Activated naive CD8-positive, alpha-beta T cell treated with anti-CD3 and anti-CD28 coated beads, Interleukin-2, amount 50 U/mL, for 16 hours (primary cell): ENCODE results near the gene CNTNAP2.

Experiments
- DNase-seq: peaks from one replicate; pipeline ENCODE4 v3.0.0-alpha.2; 2020; ENCODE audit warnings: low read depth, low spot score

The CNTNAP2 gene

DNA sequence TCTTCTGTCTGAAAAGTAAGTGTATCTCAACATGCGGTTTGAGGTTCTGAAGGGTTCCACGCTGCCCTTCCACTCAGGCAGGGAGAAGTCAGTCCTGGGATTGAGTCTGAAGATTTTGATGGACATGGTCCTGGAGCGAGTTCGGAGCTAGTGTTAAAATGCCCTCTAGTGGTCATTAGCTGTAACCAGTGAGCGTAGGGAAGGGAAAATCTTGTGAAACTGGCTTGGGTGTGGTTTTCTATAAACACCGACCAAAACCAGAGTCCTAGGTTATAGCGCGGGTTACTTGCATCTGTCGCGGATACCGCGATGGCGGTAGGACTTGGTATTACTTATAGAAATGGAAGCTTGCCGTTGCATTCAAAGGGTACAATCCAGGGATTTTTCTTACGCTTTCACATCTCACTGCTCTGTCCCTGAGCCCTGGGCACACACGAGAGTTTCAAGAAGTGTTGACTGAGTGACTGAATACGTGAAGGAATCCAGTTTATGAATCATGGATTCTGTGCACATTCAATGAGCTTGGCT is 2125.8 kb downstream of the CNTNAP2 start:
- no peak for DNase-seq

DNA sequence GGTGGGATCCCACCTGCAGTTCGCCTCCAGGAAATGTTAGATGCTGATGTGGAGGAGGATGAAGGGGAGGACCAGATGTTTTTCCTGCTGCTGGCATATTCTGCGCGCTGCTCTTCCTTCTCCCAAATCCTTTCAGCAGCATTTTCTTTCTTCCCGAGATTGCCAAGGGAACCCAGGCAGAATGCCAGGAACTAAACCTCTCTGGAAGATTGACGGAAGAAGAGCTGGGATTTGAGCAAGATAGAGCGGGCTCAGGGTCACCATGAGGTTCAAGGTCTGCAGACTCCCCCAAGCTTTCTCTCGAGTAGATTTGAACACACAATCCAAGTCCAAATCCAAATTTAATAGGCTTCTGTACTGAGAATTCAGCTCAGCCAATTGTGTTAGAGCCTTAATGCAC is 2128.8 kb downstream of the CNTNAP2 start:
- DNase-seq: no peak

DNA sequence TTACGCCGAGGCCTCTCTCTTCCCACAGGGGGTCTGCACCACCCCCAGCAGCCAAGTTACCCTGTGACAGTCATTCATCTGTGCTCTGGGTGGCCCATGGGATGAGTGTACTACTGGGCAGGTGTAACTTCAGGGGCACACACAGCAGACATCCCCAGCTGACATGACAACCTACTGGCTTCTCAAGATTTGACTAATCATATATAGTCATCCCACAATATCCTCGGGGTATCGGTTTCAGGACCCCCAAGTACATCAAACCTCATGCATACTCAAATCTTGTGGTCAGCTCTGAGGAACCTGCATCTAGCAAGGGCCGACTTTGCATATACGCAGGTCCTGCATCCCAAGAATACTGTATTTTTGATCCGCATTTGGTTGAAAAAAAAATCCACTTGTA is 2137.0 kb downstream of the CNTNAP2 start:
- no peak for DNase-seq

DNA sequence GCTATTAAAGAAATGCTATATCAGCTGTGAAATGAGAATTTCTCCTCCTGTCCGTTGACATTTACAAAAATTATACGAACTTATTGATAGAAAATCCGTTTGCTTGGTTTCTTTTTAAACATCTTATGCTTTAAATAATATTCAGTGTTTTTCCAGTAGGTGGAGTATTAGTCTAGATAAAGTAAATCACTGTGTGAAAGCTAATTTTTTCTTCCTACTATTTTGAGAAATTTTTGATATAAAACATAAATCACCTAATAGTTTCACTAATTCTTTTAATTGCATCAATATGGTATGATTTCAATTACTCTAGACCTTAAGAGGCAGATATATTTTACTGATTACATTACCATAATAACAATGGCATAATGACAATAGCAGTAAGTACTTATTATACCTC is 2138.7 kb downstream of the CNTNAP2 start:
- DNase-seq: no peak

DNA sequence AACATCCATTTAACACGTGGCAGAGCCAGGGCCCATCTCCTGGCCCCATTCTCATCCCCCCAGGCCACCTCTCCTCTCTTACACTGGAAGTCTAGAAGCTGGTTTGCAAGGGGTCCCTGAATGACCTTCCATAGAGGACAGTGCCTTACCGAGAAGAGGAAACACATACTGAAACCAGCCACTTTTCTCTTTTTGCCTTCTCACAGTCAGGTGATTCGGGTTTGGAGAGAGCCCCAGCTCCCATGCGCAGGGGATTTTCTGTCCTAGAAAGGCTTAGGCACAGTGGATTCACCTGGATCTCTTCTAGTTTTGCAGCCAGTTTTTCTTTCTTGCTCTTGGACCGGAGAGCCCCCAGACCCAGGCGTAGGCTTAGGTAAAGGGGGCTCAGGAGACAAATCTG is 2139.8 kb downstream of the CNTNAP2 start:
- DNase-seq: no peak

DNA sequence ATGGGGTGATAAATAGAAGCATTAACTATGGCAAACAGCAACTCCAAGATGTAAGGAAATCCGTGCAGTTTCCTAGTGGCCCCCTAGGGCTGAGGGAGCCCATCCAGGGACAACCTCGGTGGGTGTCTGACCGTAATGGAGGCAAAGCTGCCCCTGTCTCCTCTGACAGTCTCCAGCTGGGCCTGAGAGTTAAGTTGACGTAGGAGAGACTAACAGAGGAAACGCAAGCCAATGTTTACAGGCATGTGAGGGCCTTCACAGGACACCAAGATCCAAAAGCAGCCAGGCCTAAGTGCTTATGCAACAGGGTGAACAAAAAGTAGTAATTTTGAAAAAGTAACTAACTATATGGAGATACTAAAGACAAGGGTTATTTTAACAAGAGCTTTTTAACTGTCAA is 2144.0 kb downstream of the CNTNAP2 start:
- no peak for DNase-seq

DNA sequence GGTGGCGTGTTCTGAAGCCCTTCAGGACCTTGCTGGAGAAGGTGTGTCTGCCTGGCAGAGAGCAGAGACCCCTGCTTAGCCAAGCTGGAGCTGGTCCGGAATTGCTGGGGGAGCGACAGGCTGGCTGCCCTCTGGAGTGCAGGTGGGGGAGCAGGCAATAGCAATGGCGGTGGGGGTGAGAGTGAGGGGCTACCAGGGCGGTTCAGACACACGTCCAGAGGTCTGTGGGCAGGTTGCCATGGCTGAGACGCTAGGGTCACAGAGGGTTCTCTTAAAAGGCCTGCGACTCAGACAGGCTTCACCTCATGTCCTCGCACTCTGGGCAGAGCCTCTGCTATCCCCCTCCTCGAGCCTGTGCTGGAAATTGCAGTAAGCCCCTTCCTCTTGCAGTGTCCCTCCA is 2144.9 kb downstream of the CNTNAP2 start:
- DNase-seq: no peak

DNA sequence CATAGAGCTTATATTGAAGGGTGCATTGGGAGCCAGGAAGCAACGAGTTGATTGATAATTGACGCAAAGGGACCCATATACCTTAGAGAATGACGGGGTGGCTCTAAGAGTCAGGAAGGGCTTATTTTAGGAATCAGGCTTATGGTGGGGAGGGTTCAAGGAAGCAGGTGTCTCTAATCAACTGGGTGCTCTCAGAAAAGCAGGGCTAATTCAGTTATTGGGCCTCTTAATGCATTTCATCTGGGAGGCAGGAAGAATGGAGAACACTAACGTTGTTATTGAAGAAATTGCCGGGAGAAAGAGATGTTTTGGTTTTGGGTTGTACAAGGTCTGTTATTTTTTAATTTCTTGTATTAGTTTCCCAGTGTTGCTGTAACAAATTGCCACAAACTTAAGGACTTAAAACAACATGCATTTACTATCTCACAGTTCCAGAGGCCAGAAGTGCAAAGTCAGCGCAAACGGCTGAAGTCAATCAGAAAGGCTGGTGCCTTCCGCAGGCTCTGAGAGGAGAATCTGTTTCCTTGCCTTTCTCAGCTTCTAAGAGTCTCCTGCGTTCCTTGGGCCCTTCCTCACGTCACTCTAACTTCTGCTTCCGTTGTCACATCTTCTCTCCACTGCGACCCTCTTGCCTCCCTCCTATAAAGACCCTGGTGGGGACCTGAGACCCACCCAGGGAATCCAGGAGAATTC is 2145.5 kb downstream of the CNTNAP2 start:
- no peak for DNase-seq

DNA sequence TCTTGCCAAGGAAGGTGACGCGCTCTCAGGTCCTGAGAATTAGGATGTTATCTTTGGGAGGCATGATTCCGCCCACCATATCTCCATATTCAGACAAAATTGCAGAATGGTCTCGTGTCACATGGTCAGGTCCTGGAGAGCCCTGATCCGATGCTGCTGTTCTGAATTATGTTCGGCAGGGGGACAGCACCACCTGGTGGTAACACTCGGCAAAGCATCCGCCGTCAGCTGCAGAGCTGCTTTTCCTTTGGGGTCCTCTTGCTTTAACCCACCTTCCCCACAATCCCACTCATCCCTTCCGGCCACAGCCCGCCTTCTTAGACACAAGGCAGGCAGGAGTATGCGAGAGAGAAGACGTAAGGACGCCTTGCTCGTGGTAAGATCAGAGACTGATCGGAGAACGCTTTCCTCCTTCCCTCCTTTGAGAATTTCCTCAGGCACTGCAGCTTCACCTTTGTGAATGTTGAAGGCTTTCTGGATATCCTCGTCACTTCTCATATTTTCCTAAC is 2146.2 kb downstream of the CNTNAP2 start:
- DNase-seq: peak; percentile 38

DNA sequence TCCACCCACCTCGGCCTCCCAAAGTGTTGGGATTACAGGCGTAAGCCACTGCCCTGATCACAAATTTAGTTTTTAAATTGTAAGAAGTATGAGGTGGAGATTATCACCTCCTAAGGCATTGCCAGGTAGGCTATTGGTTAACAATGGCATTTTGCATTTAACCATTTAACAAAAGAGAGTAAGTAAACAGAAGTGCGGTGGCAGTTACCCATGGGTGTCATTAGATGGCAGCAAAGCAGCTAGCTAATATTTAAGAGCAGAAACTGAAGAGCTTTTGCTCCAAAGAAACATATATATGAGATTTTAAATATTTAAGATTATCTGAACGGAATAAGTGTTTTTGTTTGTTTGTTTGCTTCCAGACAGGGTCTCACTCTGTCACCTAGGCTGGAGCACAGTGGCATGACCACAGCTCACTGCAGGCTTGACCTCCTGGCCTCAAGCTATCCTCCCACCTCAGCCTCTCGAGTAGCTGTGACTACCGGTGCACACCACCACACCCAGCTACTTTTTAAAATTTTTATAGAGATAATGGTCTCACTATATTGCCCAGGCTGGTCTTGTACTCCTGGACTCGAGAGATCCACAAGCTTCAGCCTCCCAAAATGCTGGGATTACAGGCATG is 2148.4 kb downstream of the CNTNAP2 start:
- no peak for DNase-seq

DNA sequence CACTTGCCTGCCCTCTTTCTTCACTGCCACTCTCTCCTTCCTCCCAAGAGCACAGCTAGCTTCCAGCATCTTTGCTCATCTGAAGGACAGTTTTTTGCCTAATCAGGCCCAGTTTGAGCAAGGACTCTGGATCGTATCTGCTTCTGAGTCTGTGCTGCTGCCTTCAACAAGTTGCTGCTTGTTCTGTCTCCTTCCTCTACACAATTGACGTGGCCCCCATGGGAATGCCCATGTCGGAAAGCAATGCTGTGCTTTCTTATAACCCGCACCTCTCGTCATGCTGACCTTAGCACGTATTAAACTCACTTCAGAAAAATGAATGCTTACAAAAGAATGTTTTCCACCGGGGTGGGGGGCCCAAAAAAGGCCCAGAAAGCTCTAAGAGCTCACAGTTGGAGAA is 2149.3 kb downstream of the CNTNAP2 start:
- DNase-seq: no peak

DNA sequence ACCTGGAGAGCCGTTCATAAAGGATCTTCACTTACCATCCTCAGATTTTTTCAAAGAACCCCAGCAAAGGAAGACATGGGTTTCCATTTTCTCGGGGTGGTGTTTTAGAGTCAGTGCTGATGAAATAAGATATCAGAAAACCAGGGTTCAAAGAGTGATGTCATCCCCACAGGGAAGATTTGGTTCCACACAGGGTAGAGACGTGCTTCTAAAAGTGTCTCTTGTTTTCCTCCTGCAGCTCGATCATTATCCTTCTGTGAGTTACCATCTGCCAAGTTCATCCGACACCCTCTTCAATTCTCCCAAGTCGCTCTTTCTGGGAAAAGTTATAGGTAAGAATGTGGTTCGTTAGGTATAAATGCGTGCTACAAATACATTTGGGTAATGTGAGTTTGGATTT is 2150.2 kb downstream of the CNTNAP2 start:
- DNase-seq: no peak

DNA sequence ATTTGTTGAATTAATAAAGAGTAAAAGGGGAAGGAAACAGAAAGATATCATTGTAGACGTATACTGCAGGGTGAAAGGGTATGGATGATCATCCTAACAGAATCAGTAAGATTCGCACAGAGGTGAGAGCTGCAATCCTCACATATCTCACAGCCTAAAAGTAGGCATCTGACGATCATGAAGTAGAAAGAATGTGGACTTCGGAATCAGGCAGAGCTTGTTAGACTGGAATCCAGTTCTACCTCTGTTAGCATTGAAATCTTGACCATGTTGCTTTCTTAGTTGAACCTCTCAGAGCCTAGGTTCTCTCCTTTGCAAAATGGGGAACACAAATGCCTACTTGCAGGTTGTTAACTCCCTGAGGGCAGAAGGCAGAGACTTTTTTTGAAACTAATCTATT is 2154.0 kb downstream of the CNTNAP2 start:
- DNase-seq: no peak

DNA sequence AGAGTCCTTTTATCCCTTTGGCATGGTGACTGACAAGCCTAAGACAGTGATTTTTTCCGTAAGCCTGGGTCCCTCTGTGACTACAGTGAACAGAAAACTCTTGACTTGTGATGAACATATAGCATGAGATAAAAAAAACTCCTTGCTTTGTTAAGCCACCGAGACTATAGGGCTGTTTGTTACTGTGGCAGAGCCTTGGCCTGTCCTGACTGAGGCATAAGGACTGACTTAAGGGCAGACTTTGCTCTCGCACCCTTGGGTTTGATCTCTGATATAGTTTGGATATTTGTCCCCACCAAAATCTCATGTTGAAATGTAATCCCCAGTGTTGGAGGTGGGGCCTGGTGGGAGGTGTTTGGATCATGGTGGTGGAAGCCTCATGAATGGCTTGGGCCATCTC is 2157.5 kb downstream of the CNTNAP2 start:
- no peak for DNase-seq

DNA sequence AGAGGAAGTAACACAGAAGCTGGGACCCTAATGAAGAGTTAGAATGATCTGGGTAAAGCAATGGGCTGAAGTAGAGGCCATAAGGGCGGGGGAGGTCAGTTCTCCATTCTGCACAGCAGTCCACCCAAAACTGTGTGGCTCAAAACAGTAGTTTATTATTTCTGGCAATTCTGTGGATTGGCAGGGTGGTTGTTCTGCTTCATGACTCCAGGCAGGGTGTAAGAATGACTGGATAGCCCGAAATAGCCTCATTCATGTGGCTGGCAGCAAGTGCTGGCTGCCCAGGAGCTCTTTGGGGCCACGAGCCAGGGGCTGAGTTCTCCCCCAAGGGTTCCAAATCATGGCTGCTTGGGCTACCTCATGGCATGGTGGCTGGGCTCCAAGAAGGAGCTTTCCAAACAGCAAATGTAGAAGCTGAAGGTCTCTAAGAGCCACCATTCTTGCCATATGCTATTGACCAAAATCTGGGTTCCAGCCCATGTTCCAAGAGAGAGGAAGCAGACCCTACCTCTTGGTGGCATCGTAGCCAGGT is 2158.8 kb downstream of the CNTNAP2 start:
- no peak for DNase-seq

DNA sequence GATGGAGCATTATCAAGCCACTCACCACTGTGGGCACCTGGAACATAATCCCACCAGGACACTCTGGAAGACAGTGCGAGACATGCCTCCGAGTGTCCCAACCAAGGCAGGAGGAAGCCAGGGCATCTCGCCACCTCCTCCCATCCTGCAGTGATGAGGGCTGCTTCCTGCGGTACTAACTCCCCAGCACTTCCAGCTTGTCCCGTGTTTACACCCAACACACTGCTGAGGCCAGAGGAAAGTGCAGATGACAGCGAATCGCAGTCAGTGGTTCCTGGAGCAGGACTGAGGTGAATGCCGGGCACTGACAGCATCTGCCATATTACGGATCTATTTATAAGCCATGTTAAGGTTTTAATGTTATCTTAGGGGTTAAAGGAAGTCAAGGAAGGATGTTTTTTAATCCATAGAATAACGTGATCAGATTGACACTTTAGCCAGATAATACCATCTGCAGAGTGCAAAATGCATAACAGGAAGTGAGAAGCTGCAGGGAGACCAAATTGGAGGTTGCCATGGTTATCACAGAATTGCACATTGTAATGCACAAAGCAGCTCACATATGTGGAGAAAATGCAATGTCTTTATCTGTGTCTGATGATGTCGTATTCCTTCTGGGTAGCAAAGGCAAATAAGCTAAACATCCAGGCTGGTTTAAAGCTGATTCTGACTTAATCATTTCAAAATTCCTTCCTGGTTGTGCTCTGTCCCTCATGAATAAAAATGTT is 2159.9 kb downstream of the CNTNAP2 start:
- DNase-seq: no peak

DNA sequence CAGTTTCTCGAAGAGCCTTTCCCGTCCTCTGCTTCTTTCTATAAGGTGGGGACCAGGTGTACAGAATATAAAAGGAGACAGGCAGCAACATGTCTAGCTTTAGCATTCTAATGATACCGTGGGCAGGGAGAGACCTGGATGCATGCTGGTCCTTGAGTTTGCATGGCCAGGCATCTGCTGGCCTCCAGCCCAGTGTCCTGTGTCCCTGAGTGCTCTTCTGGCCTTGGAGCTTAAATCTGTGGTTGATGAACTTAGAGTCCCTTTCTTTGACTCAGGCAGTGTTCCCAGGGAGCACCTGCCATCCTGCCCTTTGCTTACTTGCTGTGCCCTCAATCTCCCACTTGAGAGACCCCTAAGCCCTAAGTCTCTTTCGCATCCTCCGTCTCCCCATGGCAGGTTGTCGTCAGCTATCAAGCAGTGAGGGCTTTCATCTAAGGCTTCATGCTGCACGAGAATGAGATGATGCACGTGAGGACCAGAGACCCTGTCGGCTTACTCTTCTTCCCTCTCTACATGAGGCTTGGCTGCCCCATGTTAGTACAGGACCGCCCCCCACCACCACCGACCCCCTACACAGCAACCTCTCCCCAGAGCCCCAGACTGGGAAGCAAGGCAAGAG is 2160.6 kb downstream of the CNTNAP2 start:
- no peak for DNase-seq

DNA sequence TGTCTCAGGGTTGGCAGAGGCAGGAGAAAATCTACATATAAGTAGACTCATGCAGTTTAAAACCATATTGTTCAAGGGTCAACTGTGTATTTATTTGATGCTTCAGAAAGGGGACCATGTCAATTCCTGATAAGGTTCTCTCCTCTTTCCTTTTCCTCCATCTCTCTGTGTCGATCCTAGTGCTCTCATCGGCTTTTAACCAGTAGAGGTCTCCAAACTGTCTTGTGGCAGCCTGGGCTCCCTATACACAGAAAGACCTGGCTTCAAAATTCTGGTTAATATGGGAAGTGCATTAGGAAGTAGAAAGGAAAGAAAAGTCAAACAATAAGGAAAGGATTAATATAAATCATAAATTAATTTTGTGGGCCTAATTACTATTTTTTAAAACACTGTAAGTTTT is 2169.5 kb downstream of the CNTNAP2 start:
- DNase-seq: no peak

DNA sequence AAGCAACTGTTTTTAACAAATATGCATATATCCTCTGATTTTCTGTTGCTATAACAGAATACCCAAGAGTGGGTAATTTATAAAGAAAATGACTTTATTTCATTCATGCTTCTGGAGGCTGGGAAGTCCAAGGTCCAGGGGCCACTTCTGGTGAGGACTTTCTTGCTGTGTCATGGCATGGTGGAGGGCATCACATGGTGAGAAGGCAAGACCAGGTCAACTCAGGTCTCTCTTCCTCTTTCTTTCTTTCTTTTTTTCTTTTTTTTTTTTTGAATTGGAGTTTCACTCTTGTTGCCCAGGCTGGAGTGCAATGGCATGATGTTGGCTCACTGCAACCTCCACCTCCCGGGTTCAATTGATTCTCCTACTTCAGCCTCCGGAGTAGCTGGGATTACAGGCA is 2170.9 kb downstream of the CNTNAP2 start:
- DNase-seq: no peak

DNA sequence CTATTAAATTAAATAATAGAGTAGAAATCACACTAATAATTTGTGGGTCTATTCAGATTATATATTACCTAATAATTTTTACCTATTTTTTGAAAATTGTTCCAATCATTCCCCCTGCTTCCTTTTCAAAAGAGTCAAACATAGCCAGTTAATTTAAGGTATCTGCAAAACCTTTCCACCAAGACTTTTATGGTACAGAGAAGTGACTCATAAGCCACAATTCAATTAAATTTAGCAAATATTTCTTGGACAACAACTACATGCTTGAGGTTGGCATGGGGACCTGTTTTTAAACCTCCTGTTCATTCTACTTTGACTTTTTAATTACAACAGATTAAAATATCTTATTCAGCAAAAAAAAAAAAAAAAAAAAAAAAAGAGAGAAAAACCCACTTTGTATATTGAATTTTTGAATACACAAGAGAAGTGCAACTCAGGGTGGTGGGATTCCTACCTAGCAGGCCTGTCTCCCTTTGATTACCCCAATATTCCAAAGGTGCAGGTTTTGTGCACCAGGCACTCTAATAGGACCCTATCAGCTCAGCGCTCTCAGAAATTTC is 2172.1 kb downstream of the CNTNAP2 start:
- DNase-seq: no peak

DNA sequence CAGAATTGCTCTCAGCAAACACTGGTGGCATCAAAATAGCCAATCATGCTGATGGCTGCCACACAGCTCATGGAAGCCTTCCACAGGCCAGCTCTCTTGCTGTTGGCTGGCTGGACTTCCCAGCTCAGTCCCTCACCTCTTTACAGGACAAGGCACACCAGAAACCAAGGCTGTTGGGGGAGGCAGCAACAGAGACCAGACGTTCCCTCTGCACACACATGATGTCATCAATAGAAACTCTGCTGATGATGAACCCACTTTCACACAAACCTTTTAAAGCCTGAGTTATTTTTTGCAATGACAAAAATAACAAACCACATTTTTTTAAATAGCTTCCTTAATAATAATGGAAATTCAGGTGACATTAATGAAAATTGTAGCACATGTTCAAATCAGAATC is 2173.0 kb downstream of the CNTNAP2 start:
- no peak for DNase-seq

DNA sequence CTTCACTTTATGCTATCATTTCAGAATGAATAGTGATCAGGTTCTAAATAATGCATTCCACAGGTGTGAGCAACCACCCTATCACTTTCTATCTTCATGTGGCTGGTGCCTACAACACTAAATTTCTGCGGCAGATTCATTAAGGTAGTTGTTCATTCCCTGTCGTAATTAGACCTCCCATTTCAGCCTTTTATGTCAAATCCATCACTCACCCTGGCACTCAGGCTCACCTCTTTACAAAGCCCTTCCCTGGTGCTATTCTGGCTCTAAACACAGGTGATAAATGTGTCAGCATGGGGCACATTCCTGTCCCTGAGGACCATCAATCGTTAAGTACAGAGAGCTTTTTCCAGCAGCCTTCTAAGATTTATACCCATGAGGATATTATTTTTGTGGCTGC is 2173.9 kb downstream of the CNTNAP2 start:
- no peak for DNase-seq
